Measurements from ENCODE around the gene ZBTB5.
"Not testable (repeated sequence)": the region's sequence is repeated elsewhere in the genome, so short reads cannot be mapped to it uniquely, and the experiment has no call there.

Gene ZBTB5

GRCh38 chr9:37465249-37466036, at the start of gene ZBTB5:
ZBTB5 (minus strand) TSS chr9:37465450; CDS start chr9:37442551, 22,899 bp downstream.
- H3K36me3 ChIP-seq (ENCODE audit: insufficient read depth, low read length): peaks cover 2% of the 10 kb centered on the region; the same call in 1 of the 2 replicates
- TF ChIP-seq FOXP2 (optimal IDR thresholded peaks at IDR 0.05; ENCODE audit: control extremely low read depth, extremely low read length, insufficient read depth) (no peak), EZH2 (IDR thresholded peaks at IDR 0.05) (no peak), POLR2AphosphoS5 (IDR thresholded peaks at IDR 0.05; ENCODE audit: borderline replicate concordance, low read depth, low read length) (peak; percentile 83)
- no peaks in the 10 kb centered on the region for H3K9me3 ChIP-seq (ENCODE audit: low read depth, low read length)
- peak within 1 kb of the TSS; percentile 95 for H3K27ac ChIP-seq
- H3K9ac ChIP-seq (ENCODE audit: insufficient read length): peak within 1 kb of the TSS; percentile 96
- peak within 1 kb of the TSS; percentile 93 for H3K4me3 ChIP-seq
- peak; percentile 99 for DNase-seq (ENCODE audit: low read depth, low spot score)

GRCh38 chr9:37514999-37515398, 49.7 kb upstream of the ZBTB5 start:
- no peaks in the 10 kb centered on the region for H3K9me3 ChIP-seq (ENCODE audit: low read depth, low read length)
- no peak overlapping the region for H3K4me3 ChIP-seq
- TF ChIP-seq POLR2AphosphoS5 (IDR thresholded peaks at IDR 0.05; ENCODE audit: borderline replicate concordance, low read depth, low read length) (no peak), FOXP2 (optimal IDR thresholded peaks at IDR 0.05; ENCODE audit: control extremely low read depth, extremely low read length, insufficient read depth) (no peak), EZH2 (IDR thresholded peaks at IDR 0.05) (no peak)
- no peak overlapping the region for H3K9ac ChIP-seq (ENCODE audit: insufficient read length)
- no peak for DNase-seq (ENCODE audit: low read depth, low spot score)
- H3K27ac ChIP-seq: no peak overlapping the region
- H3K36me3 ChIP-seq (ENCODE audit: insufficient read depth, low read length): peaks cover 2% of the 10 kb centered on the region; the same call in 1 of the 2 replicates

- not testable (repeated sequence) for H3K36me3 ChIP-seq (ENCODE audit: insufficient read depth, low read length); H3K4me3 ChIP-seq; H3K9me3 ChIP-seq (ENCODE audit: low read depth, low read length); DNase-seq (ENCODE audit: low read depth, low spot score); H3K9ac ChIP-seq (ENCODE audit: insufficient read length); H3K27ac ChIP-seq
These were observed 49.2 kb upstream of the ZBTB5 start for GRCh38 chr9:37514415-37514814.

GRCh38 chr9:37512437-37512836, 47.2 kb upstream of the ZBTB5 start:
- no peak for DNase-seq (ENCODE audit: low read depth, low spot score)
- Histone ChIP-seq H3K36me3 (ENCODE audit: insufficient read depth, low read length) (peaks cover 2% of the 10 kb centered on the region; the same call in 1 of the 2 replicates), H3K27ac (no peak overlapping the region), H3K4me3 (no peak overlapping the region), H3K9me3 (ENCODE audit: low read depth, low read length) (no peaks in the 10 kb centered on the region), H3K9ac (ENCODE audit: insufficient read length) (no peak overlapping the region)
- no peak for TF ChIP-seq FOXP2 (optimal IDR thresholded peaks at IDR 0.05; ENCODE audit: control extremely low read depth, extremely low read length, insufficient read depth)
- no peak for TF ChIP-seq EZH2 (IDR thresholded peaks at IDR 0.05)
- no peak for TF ChIP-seq POLR2AphosphoS5 (IDR thresholded peaks at IDR 0.05; ENCODE audit: borderline replicate concordance, low read depth, low read length)

- Histone ChIP-seq H3K9ac (ENCODE audit: insufficient read length) (no peak overlapping the region), H3K9me3 (ENCODE audit: low read depth, low read length) (no peaks in the 10 kb centered on the region), H3K27ac (no peak overlapping the region; the same call in 1 of the 2 replicates), H3K36me3 (ENCODE audit: insufficient read depth, low read length) (peaks cover 5% of the 10 kb centered on the region; the same call in 1 of the 2 replicates), H3K4me3 (no peak overlapping the region)
- DNase-seq (ENCODE audit: low read depth, low spot score): no peak
- TF ChIP-seq POLR2AphosphoS5 (IDR thresholded peaks at IDR 0.05; ENCODE audit: borderline replicate concordance, low read depth, low read length) (no peak; the same call in 1 of the 2 replicates), FOXP2 (optimal IDR thresholded peaks at IDR 0.05; ENCODE audit: control extremely low read depth, extremely low read length, insufficient read depth) (no peak), EZH2 (IDR thresholded peaks at IDR 0.05) (no peak)
These were observed 46.1 kb upstream of the ZBTB5 start for GRCh38 chr9:37511016-37512010.

GRCh38 chr9:37510053-37510452, 44.8 kb upstream of the ZBTB5 start:
- H3K9ac ChIP-seq (ENCODE audit: insufficient read length); H3K27ac ChIP-seq; H3K4me3 ChIP-seq; H3K9me3 ChIP-seq (ENCODE audit: low read depth, low read length); DNase-seq (ENCODE audit: low read depth, low spot score): not testable (repeated sequence)
- peaks cover 10% of the 10 kb centered on the region; the same call in 1 of the 2 replicates for H3K36me3 ChIP-seq (ENCODE audit: insufficient read depth, low read length)

GRCh38 chr9:37509536-37509935, 44.3 kb upstream of the ZBTB5 start:
- Histone ChIP-seq H3K36me3 (ENCODE audit: insufficient read depth, low read length) (peaks cover 13% of the 10 kb centered on the region; the same call in 1 of the 2 replicates), H3K9ac (ENCODE audit: insufficient read length) (no peak overlapping the region), H3K27ac (no peak overlapping the region), H3K9me3 (ENCODE audit: low read depth, low read length) (no peaks in the 10 kb centered on the region), H3K4me3 (no peak overlapping the region)
- TF ChIP-seq EZH2 (IDR thresholded peaks at IDR 0.05): no peak
- no peak for DNase-seq (ENCODE audit: low read depth, low spot score)

- no peaks in the 10 kb centered on the region for H3K9me3 ChIP-seq (ENCODE audit: low read depth, low read length)
- no peak overlapping the region for H3K4me3 ChIP-seq
- no peak for DNase-seq (ENCODE audit: low read depth, low spot score)
- TF ChIP-seq FOXP2 (optimal IDR thresholded peaks at IDR 0.05; ENCODE audit: control extremely low read depth, extremely low read length, insufficient read depth) (no peak), EZH2 (IDR thresholded peaks at IDR 0.05) (no peak), POLR2AphosphoS5 (IDR thresholded peaks at IDR 0.05; ENCODE audit: borderline replicate concordance, low read depth, low read length) (no peak)
- H3K27ac ChIP-seq: no peak overlapping the region
- peaks cover 19% of the 10 kb centered on the region for H3K36me3 ChIP-seq (ENCODE audit: insufficient read depth, low read length)
- no peak overlapping the region for H3K9ac ChIP-seq (ENCODE audit: insufficient read length)
These were observed 43.6 kb upstream of the ZBTB5 start for GRCh38 chr9:37508834-37509206.

Measured in SK-N-MC (cell line).